Activated T-cell treated with anti-CD3 and anti-CD28 coated beads for 24 hours (primary cell): ENCODE measurements around the gene FAM13B.

Source experiments
- DNase-seq: peaks from one replicate; pipeline ENCODE4 v3.0.0-alpha.2; 2020; ENCODE audit warnings: low read depth

The FAM13B gene

GRCh38 chr5:137894586-137894985 lies 138.3 kb downstream of the FAM13B start:
- no peak for DNase-seq

- DNase-seq, result no peak
Measured at GRCh38 chr5:137891849-137892248, 141.0 kb downstream of the FAM13B start.

GRCh38 chr5:137890845-137891244 lies 142.0 kb downstream of the FAM13B start:
- no peak for DNase-seq

- DNase-seq, result peak; percentile 81
Measured at GRCh38 chr5:137888863-137889759, 143.8 kb downstream of the FAM13B start, which contains the start of gene PKD2L2. Gene PKD2L2 (plus strand): TSS chr5:137889457. CDS start chr5:137889492, 35 bp downstream.

- DNase-seq, result no peak
Measured at GRCh38 chr5:137888466-137888862, 144.4 kb downstream of the FAM13B start.
